HUES6 (cell line): Measurements from ENCODE around the gene DCN.

Source experiments
- H3K27ac ChIP-seq: 2 replicates; pipeline ENCODE4 v1.7.0; 2013; ENCODE audit warnings: low read depth, mild to moderate bottlenecking, low read length, inconsistent platforms
- H3K27me3 ChIP-seq: 2 replicates; pipeline ENCODE4 v1.6.1; 2013; ENCODE audit warnings: low read length; ENCODE audit not compliant: control insufficient read depth, insufficient read depth
- H3K36me3 ChIP-seq: 2 replicates; pipeline ENCODE4 v1.6.1; 2013; ENCODE audit warnings: low read length; ENCODE audit not compliant: control insufficient read depth, insufficient read depth
- H3K4me1 ChIP-seq: 2 replicates; pipeline ENCODE4 v1.6.1; 2013; ENCODE audit warnings: low read length; ENCODE audit not compliant: control insufficient read depth, insufficient read depth
- H3K4me3 ChIP-seq: 2 replicates; pipeline ENCODE4 v1.5.1; 2013; ENCODE audit warnings: low read depth, low read length
- H3K9ac ChIP-seq: one replicate; pipeline ENCODE4 v1.6.1; 2013; ENCODE audit warnings: mild to moderate bottlenecking, low read length
- H3K9me3 ChIP-seq: 2 replicates; pipeline ENCODE4 v1.6.1; 2013; ENCODE audit warnings: low read depth, low read length; ENCODE audit not compliant: control insufficient read depth, insufficient read depth

DCN gene

DNA sequence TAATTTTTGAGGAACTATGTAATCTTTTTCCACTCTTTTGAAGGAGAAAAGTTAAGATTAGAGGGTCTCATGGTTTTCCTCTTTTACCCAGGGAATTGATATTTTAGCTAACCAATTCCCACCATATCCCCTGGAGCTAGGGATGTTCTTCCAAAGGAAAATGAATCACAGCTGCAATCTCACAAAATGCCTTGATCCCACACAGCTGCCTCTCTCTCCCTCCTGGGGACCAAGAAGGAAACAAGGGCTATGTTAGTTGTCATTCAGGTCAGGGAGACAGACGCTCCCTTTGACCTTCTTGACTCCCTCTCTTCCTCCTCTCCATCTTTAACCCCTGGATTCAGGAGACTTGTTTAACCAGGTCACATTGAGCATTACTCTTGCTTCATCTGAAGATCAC is 9.5 kb downstream of the DCN start:
- Histone ChIP-seq H3K4me3 (no peak overlapping the region), H3K9ac (no peak overlapping the region), H3K36me3 (no peaks in the 10 kb centered on the region), H3K4me1 (no peaks in the 10 kb centered on the region), H3K27ac (no peak overlapping the region), H3K9me3 (no peaks in the 10 kb centered on the region), H3K27me3 (no peaks in the 10 kb centered on the region)

DNA sequence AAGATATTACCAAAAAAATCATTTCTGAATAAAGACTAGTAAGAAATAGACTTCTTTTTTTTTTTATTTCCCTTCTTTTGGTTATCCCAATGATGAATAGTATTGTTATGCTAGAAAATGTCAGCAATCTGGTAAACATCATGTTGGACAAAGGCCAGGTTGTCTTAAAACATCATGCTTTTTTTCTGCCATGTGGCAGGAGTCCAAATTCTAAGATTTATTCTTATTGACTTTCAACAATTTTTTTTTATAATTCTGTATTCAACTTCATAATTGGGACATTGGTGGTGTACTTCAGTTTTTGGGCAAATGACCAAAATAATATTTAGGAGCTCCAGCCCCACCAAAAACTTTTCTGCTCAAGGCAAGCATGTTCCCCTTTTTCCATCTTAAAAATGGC is 10.5 kb downstream of the DCN start:
- Histone ChIP-seq H3K9ac (no peak overlapping the region), H3K27ac (no peak overlapping the region), H3K4me1 (no peaks in the 10 kb centered on the region), H3K27me3 (no peaks in the 10 kb centered on the region), H3K36me3 (no peaks in the 10 kb centered on the region), H3K4me3 (no peak overlapping the region), H3K9me3 (no peaks in the 10 kb centered on the region)

DNA sequence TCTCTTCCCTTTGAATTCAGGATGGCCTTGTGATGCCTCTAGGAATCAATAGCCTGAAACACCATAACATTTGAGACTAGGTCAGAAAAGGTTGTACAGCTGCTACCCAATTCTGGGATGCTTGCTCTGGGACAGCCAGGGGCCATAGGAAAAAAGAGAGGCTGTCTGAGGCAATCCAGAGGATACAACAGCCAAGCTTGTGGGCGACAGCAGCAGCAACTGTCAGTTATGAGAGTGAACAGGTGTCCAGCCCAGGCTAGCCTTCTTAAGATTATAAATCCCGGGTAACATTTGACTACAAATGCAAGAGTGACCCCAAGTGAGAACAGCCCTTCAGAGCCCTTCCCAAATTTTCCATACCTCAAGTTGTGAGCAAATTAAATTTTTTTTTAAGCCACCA is 11.1 kb downstream of the DCN start:
- no peak overlapping the region for H3K4me3 ChIP-seq
- no peaks in the 10 kb centered on the region for H3K36me3 ChIP-seq
- H3K27ac ChIP-seq = no peak overlapping the region
- no peaks in the 10 kb centered on the region for H3K9me3 ChIP-seq
- H3K9ac ChIP-seq = no peak overlapping the region
- no peaks in the 10 kb centered on the region for H3K27me3 ChIP-seq
- no peaks in the 10 kb centered on the region for H3K4me1 ChIP-seq

DNA sequence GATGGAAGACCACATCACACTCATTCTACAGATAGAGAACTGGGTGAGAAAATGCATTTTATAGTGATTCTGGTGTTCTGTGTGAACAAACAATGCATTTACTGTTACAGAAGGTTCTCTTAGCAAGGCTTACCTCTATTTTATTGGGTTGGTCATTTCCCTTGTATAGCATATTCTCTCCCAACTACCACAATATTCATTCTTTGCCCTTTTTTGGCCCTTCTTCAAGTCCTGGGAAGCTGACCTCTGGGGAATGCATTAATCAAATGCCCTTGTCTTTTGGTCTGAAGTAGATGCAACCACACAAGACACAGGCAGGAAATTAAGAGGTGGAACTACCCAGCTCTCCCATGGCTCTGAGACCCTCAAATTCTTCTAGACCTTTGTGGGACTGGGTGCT is 19.5 kb downstream of the DCN start:
- H3K4me3 ChIP-seq = no peak overlapping the region
- H3K27me3 ChIP-seq = no peaks in the 10 kb centered on the region
- no peak overlapping the region for H3K27ac ChIP-seq
- no peaks in the 10 kb centered on the region for H3K36me3 ChIP-seq
- no peak overlapping the region for H3K9ac ChIP-seq
- no peaks in the 10 kb centered on the region for H3K4me1 ChIP-seq
- no peaks in the 10 kb centered on the region for H3K9me3 ChIP-seq

DNA sequence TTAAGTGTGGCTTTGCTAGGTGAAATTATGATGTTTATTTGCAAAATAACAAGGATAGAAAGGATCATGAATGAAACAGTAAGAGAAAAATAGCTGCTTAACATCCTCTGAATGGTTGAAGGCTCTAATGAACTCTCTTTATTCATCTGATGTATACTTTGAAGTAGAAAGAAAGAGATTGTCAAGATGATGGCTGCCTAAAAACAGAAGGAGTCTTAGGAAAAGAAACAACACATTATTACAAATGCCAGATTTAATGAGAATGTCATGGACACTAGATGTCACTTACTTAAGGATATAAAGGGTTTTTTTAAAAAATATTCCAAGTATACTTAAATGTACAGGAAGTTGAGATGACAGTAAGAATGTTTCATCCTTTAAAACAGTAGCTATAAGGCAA is 21.6 kb downstream of the DCN start:
- Histone ChIP-seq H3K9me3 (no peaks in the 10 kb centered on the region), H3K4me1 (no peaks in the 10 kb centered on the region), H3K9ac (no peak overlapping the region), H3K36me3 (no peaks in the 10 kb centered on the region), H3K4me3 (no peak overlapping the region), H3K27me3 (no peaks in the 10 kb centered on the region), H3K27ac (no peak overlapping the region)

DNA sequence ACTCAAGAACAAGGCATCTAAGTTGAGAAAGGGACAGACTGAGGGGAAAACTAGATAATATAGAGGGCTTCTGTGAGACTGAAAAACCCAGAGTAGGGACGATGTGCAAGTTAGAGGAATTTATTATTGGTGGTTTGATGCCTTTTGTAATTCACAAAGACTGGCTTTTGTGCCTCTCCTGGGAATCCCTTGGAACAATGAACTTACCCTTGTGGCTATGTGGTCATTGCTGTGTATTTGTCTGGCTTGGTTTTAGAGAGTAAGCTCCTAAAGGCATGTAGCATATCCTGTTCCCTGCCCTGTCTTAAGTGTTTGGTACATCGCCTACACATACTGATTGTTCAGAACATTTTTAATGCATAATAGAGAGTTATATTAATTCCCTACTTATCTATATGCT is 26.6 kb downstream of the DCN start:
- Histone ChIP-seq H3K4me1 (no peaks in the 10 kb centered on the region), H3K27ac (no peak overlapping the region), H3K27me3 (no peaks in the 10 kb centered on the region), H3K36me3 (no peaks in the 10 kb centered on the region), H3K4me3 (no peak overlapping the region), H3K9ac (no peak overlapping the region), H3K9me3 (no peaks in the 10 kb centered on the region)

DNA sequence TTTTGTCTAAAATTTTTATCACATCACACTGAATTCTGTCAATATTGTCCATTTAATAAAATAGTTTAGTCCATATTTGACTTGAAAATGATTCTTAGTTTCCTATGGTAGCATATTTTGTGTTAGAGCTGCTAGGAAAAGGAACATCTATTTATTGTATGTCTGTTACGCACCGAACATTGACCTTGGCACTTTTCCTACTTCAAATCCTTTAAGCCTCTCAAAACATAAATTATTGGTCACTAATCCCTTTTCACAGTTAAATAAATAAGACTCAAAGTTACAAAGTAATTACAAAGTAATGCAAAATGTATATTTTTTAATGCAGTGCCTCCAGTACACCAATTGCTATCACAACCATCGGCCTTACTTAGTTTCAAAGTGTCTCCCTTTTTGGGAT is 28.5 kb downstream of the DCN start:
- Histone ChIP-seq H3K27me3 (no peaks in the 10 kb centered on the region), H3K27ac (no peak overlapping the region), H3K4me3 (no peak overlapping the region), H3K9me3 (no peaks in the 10 kb centered on the region), H3K36me3 (no peaks in the 10 kb centered on the region), H3K9ac (no peak overlapping the region), H3K4me1 (no peaks in the 10 kb centered on the region)

DNA sequence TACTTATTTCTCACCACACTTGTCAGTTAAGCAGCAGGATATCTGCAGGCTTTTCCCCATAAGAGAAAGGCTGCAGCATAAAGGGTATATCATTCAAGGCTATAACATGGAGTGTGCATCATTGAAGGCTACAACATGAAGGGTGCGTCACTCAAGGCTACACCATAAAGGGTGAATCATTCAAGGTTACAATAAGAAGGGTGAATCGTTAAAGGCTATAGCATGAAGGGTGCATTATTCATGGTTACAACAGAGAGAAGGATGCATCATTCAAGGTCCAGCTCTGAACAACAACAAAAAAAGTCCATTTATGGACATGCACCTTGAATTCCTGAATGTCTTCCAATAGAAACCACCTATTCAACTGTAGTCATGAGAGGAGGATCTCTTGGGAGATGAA is 38.6 kb downstream of the DCN start:
- Histone ChIP-seq H3K4me1 (no peaks in the 10 kb centered on the region), H3K9ac (no peak overlapping the region), H3K4me3 (no peak overlapping the region), H3K9me3 (no peaks in the 10 kb centered on the region), H3K36me3 (no peaks in the 10 kb centered on the region), H3K27me3 (no peaks in the 10 kb centered on the region), H3K27ac (no peak overlapping the region)

DNA sequence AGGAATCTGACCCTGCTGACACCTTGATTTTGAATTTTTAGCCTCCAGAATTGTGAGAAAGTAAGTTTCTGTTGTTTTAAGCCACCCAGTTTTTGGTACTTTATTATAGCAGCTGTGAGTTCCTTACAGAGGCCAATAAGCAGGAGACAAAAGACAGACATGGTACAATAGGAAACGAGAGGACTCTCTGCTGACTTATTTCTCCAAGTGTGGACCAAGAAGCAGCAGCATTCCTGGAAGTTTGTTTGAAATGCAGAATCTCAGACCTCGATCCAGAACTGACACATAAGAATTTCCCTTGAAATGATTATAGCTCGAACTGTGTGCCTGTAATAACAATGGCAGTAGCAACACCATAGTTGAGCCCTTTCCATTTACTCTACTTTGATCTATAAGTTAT is 39.4 kb downstream of the DCN start:
- Histone ChIP-seq H3K36me3 (no peaks in the 10 kb centered on the region), H3K27ac (no peak overlapping the region), H3K9me3 (no peaks in the 10 kb centered on the region), H3K4me3 (no peak overlapping the region), H3K9ac (no peak overlapping the region), H3K4me1 (no peaks in the 10 kb centered on the region), H3K27me3 (no peaks in the 10 kb centered on the region)

DNA sequence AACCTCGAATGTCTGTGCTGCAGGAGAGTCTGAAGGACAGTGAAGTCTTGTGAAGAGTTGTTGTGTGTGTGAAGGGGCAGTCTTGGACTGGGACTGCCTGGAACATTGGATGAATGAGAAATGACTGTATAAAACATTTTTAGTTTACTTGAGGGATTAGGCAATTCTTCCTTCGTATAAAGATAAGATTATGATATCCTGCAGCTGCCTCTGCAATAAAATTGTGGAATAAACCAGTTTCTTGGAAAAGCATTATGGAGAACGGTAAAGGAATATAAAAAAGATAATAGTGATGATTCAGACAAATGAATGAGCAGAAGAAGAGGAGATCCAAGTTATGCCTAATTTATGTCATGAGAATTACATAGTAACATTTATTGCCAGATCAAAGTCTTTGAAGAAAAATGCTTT is 40.4 kb downstream of the DCN start:
- H3K36me3 ChIP-seq = no peaks in the 10 kb centered on the region
- H3K9me3 ChIP-seq = no peaks in the 10 kb centered on the region
- H3K4me3 ChIP-seq = no peak overlapping the region
- H3K4me1 ChIP-seq = no peaks in the 10 kb centered on the region
- H3K27me3 ChIP-seq = no peaks in the 10 kb centered on the region
- H3K27ac ChIP-seq = no peak overlapping the region
- no peak overlapping the region for H3K9ac ChIP-seq

DNA sequence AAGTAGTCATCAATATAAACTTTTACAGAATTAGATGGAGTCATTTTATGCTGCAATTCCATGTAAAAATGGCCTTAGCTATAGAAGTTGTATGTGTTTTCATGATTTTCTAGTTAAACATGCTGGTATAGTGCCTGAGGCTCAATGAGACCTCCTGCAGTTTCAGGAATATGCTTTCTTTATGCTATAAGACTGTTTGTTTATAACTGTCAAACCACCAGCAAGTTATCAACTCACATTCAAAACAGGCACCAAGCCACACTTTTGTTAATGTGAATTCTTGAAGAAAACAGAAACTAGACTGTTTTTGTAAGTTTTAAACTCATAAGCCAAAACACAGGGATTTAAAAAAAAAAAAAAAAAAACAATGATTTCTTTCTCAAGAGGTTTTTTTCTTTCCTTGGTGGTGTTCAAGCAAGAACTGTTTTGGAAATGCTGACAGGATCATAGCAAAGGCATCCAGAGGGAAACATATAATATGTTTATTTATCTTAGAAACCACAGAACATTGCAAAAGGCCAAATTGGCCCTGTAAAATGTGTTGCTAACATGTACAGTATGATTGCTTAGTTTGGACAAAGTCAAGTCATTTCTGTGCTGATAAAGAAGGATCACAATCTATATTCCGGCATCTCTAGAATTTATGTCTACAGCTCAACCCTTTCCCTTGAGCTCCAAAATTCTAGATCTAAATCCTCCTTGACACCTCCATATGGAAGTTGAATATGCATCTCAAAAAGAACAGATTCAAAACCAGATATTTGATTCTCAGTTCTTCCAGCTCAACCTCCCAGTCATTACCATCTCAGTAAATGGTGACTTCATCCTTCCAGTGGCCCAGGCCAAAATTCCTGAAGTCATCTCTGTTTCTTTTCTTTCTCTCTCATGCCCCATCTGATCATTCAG is 42.3 kb downstream of the DCN start:
- Histone ChIP-seq H3K4me1 (no peaks in the 10 kb centered on the region), H3K9me3 (no peaks in the 10 kb centered on the region), H3K36me3 (no peaks in the 10 kb centered on the region), H3K27ac (no peak overlapping the region), H3K9ac (no peak overlapping the region), H3K27me3 (no peaks in the 10 kb centered on the region), H3K4me3 (no peak overlapping the region)
